Trophoblast cell (in vitro differentiated cells and primary cell): ENCODE measurements around the gene FRY.

Experiments used
- DNase-seq, 2 donors: peaks; one replicate each; pipeline ENCODE4 v3.0.0-alpha.2; 2016
- H2AFZ ChIP-seq: 2 replicates; pipeline ENCODE4 v1.6.1; 2013; ENCODE audit warnings: low read length, moderate library complexity, mild to moderate bottlenecking; ENCODE audit not compliant: insufficient read depth, poor library complexity
- H2AK5ac ChIP-seq: 2 replicates; pipeline ENCODE4 v1.6.1; 2013; ENCODE audit warnings: mild to moderate bottlenecking, low read length
- H2BK120ac ChIP-seq: 2 replicates; pipeline ENCODE4 v1.6.1; 2013; ENCODE audit warnings: low read length, mild to moderate bottlenecking, moderate library complexity; ENCODE audit not compliant: insufficient read depth, poor library complexity
- H2BK12ac ChIP-seq: 2 replicates; pipeline ENCODE4 v1.6.1; 2013; ENCODE audit warnings: mild to moderate bottlenecking, low read length, moderate library complexity
- H2BK5ac ChIP-seq: 2 replicates; pipeline ENCODE4 v1.6.1; 2013; ENCODE audit warnings: low read length, low read depth, moderate library complexity, mild to moderate bottlenecking; ENCODE audit not compliant: poor library complexity
- H3K14ac ChIP-seq: 2 replicates; pipeline ENCODE4 v1.6.1; 2013; ENCODE audit warnings: mild to moderate bottlenecking, low read length
- H3K18ac ChIP-seq: 2 replicates; pipeline ENCODE4 v1.6.1; 2013; ENCODE audit warnings: mild to moderate bottlenecking, low read length
- H3K23ac ChIP-seq: 2 replicates; pipeline ENCODE4 v1.6.1; 2013; ENCODE audit warnings: low read length
- H3K27ac ChIP-seq: 2 replicates; pipeline ENCODE4 v1.5.1; 2013; ENCODE audit warnings: low read depth, mild to moderate bottlenecking, inconsistent platforms, low read length, moderate library complexity
- H3K27me3 ChIP-seq: 2 replicates; pipeline ENCODE4 v1.6.1; 2013; ENCODE audit warnings: inconsistent platforms, mild to moderate bottlenecking, low read length, moderate library complexity; ENCODE audit not compliant: insufficient read depth
- H3K36me3 ChIP-seq, 2 experiments: 1 replicate in 1 of 2; 2 replicates in 1 of 2; pipeline ENCODE4 v1.6.1; 2013; ENCODE audit warnings: low read length in 2 of 2, mild to moderate bottlenecking in 2 of 2, moderate library complexity in 1 of 2; ENCODE audit not compliant: insufficient read depth in 2 of 2, control insufficient read depth in 1 of 2
- H3K4ac ChIP-seq: 2 replicates; pipeline ENCODE4 v1.6.1; 2013; ENCODE audit warnings: low read depth, mild to moderate bottlenecking, low read length, moderate library complexity
- H3K4me1 ChIP-seq, 2 experiments: 1 replicate in 1 of 2; 2 replicates in 1 of 2; pipeline ENCODE4 v1.6.1; 2013; ENCODE audit warnings: low read length in 2 of 2, mild to moderate bottlenecking in 2 of 2, moderate library complexity in 1 of 2; ENCODE audit not compliant: insufficient read depth in 2 of 2, control insufficient read depth in 1 of 2
- H3K4me2 ChIP-seq: 2 replicates; pipeline ENCODE4 v1.6.1; 2013; ENCODE audit warnings: inconsistent platforms, mild to moderate bottlenecking, low read length, moderate library complexity
- H3K4me3 ChIP-seq: 2 replicates; pipeline ENCODE4 v1.5.1; 2013; ENCODE audit warnings: mild to moderate bottlenecking, low read depth, low read length, inconsistent platforms
- H3K79me1 ChIP-seq: one replicate; pipeline ENCODE4 v1.6.1; 2013; ENCODE audit warnings: low read length
- H3K79me2 ChIP-seq: 2 replicates; pipeline ENCODE4 v1.6.1; 2013; ENCODE audit warnings: low read length, mild to moderate bottlenecking; ENCODE audit not compliant: control insufficient read depth, insufficient read depth, poor library complexity
- H3K9ac ChIP-seq: 2 replicates; pipeline ENCODE4 v1.6.1; 2013; ENCODE audit warnings: mild to moderate bottlenecking, low read length
- H3K9me3 ChIP-seq: 2 replicates; pipeline ENCODE4 v1.6.1; 2013; ENCODE audit warnings: low read depth, mild to moderate bottlenecking, control low read depth, inconsistent platforms, low read length; ENCODE audit not compliant: insufficient read depth
- H4K12ac ChIP-seq: 2 replicates; pipeline ENCODE4 v1.6.1; 2013; ENCODE audit warnings: low read depth, mild to moderate bottlenecking, low read length, moderate library complexity
- H4K8ac ChIP-seq: 2 replicates; pipeline ENCODE4 v1.6.1; 2013; ENCODE audit warnings: low read depth, mild to moderate bottlenecking, low read length, moderate library complexity
- H4K91ac ChIP-seq: one replicate; pipeline ENCODE4 v1.6.1; 2013; ENCODE audit warnings: low read depth, mild to moderate bottlenecking, low read length, moderate library complexity
- WGBS: extraction: QIAGEN DNeasy Blood & Tissue Kit; methylation state at CpG from one replicate; pipeline ENCODE4 v1.1.7; 2013; ENCODE audit warnings: missing lambda C conversion rate; ENCODE audit not compliant: insufficient read length, insufficient coverage; ENCODE audit errors: extremely low coverage; 5-methylcytosine and 5-hydroxymethylcytosine counted together

Gene FRY

GRCh38 chr13:32224916-32225315, 193.3 kb downstream of the FRY start:
- Histone ChIP-seq H3K4me1 (peaks cover 3 to 9% of the 10 kb centered on the region in 2 experiments), H4K8ac (no peak overlapping the region), H3K4ac (no peak overlapping the region), H3K14ac (no peak overlapping the region), H3K9me3 (peaks cover 3% of the 10 kb centered on the region), H2BK120ac (no peak overlapping the region), H3K4me2 (no peak overlapping the region), H3K18ac (no peak overlapping the region), H3K27me3 (no peaks in the 10 kb centered on the region), H4K91ac (no peak overlapping the region), H3K79me2 (no peaks in the 10 kb centered on the region), H3K23ac (no peak overlapping the region), H4K12ac (no peak overlapping the region), H2BK12ac (no peak overlapping the region), H3K36me3 (no peaks in the 10 kb centered on the region), H3K4me3 (no peak overlapping the region), H2BK5ac (no peak overlapping the region), H3K9ac (no peak overlapping the region), H3K27ac (no peak overlapping the region), H2AK5ac (no peak overlapping the region), H3K79me1 (no peaks in the 10 kb centered on the region), H2AFZ (no peak overlapping the region)
- DNase-seq = no peak
- WGBS = no CpG with 5 or more reads among the region's 5 CpGs

GRCh38 chr13:32225481-32225931, 193.9 kb downstream of the FRY start:
- Histone ChIP-seq H4K8ac (no peak overlapping the region), H3K4me3 (no peak overlapping the region), H3K23ac (no peak overlapping the region), H3K4me2 (peak overlapping the region; percentile 17), H3K79me1 (no peaks in the 10 kb centered on the region), H3K79me2 (no peaks in the 10 kb centered on the region), H3K27me3 (no peaks in the 10 kb centered on the region), H3K14ac (no peak overlapping the region), H4K91ac (no peak overlapping the region), H2BK5ac (no peak overlapping the region), H2AK5ac (no peak overlapping the region), H2BK120ac (no peak overlapping the region), H4K12ac (no peak overlapping the region), H3K36me3 (no peaks in the 10 kb centered on the region), H2AFZ (no peak overlapping the region), H2BK12ac (no peak overlapping the region), H3K9me3 (peaks cover 3% of the 10 kb centered on the region), H3K27ac (no peak overlapping the region), H3K4me1 (peaks cover 3 to 9% of the 10 kb centered on the region in 2 experiments), H3K18ac (no peak overlapping the region), H3K9ac (no peak overlapping the region), H3K4ac (no peak overlapping the region)
- DNase-seq = peak in 1 of 2 donors; percentile 75
- no CpG with 5 or more reads among the region's 5 CpGs for WGBS

GRCh38 chr13:32228330-32229041, 196.9 kb downstream of the FRY start:
- Histone ChIP-seq H2BK5ac (no peak overlapping the region), H3K14ac (no peak overlapping the region), H3K9me3 (no peaks in the 10 kb centered on the region), H3K4me3 (no peak overlapping the region), H2AFZ (no peak overlapping the region), H2BK120ac (no peak overlapping the region), H2BK12ac (no peak overlapping the region), H4K8ac (no peak overlapping the region), H3K4ac (no peak overlapping the region), H3K9ac (no peak overlapping the region), H3K79me2 (no peaks in the 10 kb centered on the region), H3K79me1 (no peaks in the 10 kb centered on the region), H3K4me1 (peaks cover 3 to 5% of the 10 kb centered on the region in 2 experiments), H4K91ac (no peak overlapping the region), H4K12ac (no peak overlapping the region), H3K4me2 (no peak overlapping the region), H3K27ac (no peak overlapping the region), H3K27me3 (no peaks in the 10 kb centered on the region), H2AK5ac (no peak overlapping the region), H3K36me3 (no peaks in the 10 kb centered on the region), H3K23ac (no peak overlapping the region), H3K18ac (no peak overlapping the region)
- WGBS = no CpG with 5 or more reads among the region's 5 CpGs
- peak; percentile 53 to 56 for DNase-seq

- H2BK120ac ChIP-seq = no peak overlapping the region
- peak; percentile 67 to 95 for DNase-seq
- no peaks in the 10 kb centered on the region for H3K36me3 ChIP-seq
- no CpG with 5 or more reads among the region's 3 CpGs for whole genome bisulfite sequencing
- H3K27ac ChIP-seq = no peak overlapping the region
- H3K4ac ChIP-seq = no peak overlapping the region
- no peak overlapping the region for H4K8ac ChIP-seq
- no peaks in the 10 kb centered on the region for H3K79me1 ChIP-seq
- H4K91ac ChIP-seq = no peak overlapping the region
- H3K79me2 ChIP-seq = no peaks in the 10 kb centered on the region
- no peak overlapping the region for H3K23ac ChIP-seq
- no peak overlapping the region for H2AFZ ChIP-seq
- H3K9me3 ChIP-seq = no peaks in the 10 kb centered on the region
- no peak overlapping the region for H2BK5ac ChIP-seq
- no peak overlapping the region for H3K9ac ChIP-seq
- no peak overlapping the region for H4K12ac ChIP-seq
- no peak overlapping the region for H2AK5ac ChIP-seq
- no peak overlapping the region for H2BK12ac ChIP-seq
- H3K4me3 ChIP-seq = no peak overlapping the region
- no peak overlapping the region for H3K14ac ChIP-seq
- H3K4me2 ChIP-seq = no peak overlapping the region
- no peaks in the 10 kb centered on the region for H3K27me3 ChIP-seq
- H3K18ac ChIP-seq = no peak overlapping the region
- H3K4me1 ChIP-seq = peaks cover 3 to 5% of the 10 kb centered on the region in 2 experiments
Observed at GRCh38 chr13:32229443-32229842, 197.9 kb downstream of the FRY start.
